GM20431 (cell line): ENCODE results near the gene MOGAT3.

ENCODE experiments used
- in situ Hi-C: fragments of 300-500 bp; cut with MseI, MboI; formaldehyde crosslinking; loops from one replicate; pipeline ENCODE4 v1.15.0; 2020; ENCODE audit warnings: low sequenced_read_pairs; ENCODE audit not compliant: unreplicated experiment

The MOGAT3 gene

GRCh38 chr7:101200862-101201599 lies at the start of gene MOGAT3:
Gene MOGAT3, minus strand, starts transcription at chr7:101201036. Its CDS starts 182 bp downstream, at chr7:101200854.
- in situ Hi-C loops = no loop called here

DNA sequence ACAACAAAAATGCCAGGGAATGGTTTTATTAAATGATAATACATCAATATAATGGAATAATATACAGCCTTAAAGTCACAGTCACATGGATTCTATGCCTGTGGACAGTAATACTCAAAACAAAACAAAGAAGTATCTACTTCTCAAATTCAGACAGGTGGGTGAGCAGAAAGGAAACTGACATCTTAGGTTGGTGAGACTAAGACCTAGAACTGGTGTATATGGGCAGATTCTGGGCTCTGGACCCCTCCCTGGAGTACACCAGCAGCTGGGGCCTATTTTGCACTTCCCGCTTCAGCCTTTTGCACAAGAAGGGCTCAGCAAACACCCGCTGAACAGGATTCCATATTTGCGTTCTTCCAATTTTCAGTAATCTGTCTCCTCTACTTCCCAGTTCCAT lies 49.5 kb upstream of the MOGAT3 start:
- in situ Hi-C loops = no loop called here

- in situ Hi-C loops = no loop called here
Observed at GRCh38 chr7:101248276-101248675, 47.4 kb upstream of the MOGAT3 start.

DNA sequence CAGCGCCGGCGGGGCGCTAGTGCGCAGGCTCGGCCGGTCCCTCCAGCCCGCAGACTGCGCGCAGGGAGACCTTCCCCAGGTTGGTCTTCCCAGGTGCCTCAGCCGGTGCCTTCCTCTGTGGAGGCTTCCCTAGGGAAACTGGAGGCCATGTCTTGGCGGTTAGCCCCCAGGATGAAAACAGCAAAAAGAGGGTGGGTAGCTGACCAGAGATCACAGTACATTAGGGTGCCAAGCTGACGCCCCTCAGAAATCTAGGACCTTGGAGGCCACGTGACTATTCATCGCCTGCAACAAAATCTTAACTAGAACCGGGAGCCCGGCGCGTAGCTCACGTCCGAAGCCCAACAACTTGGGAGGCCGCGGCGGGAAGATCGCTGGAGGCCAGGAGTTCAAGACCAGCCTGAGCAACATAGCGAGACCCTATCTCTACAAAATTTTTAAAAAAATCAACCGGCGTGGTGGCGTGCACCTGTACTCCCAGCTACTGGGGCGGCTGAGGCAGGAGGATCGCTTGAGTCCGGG lies 44.4 kb upstream of the MOGAT3 start:
- in situ Hi-C loops = no loop called here

DNA sequence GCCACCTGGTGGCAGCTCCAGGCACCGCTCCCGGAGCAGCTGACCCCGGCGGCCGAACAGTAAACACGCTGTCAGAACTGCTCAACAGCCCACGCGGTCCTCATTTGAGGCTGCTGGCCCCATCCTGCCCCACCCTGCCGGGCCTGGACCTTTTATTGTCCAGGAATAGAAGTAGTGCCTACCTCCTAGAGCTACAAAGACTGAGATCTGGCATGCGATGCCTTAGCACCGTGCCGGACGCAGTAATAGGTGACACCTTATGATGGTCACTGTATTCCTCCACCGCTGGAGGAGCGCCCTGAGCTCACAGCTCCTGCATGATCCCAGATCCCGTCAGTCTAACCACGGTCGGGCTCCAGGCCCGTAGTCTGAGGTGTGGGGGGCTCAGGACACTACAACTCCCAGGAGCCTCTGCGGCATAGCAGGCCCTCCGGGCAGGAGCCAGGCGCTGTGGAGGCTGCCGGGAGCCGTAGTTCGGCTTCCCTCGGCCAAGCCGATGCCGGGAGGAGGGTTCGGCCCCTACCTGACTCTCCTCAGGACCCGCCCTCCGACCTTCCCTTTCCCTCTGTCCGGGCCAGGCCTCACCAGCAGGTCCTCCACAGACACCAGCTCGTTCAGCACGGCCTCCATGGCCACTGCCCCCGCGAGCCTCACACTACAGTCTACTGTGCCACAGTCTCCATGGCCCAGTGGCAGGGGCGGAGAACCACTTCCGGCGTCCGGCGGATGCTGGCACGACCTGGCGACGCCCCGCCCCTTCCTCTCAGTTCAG lies 43.7 kb upstream of the MOGAT3 start, which contains the start of gene FIS1:
TSS of gene FIS1 (minus strand) at position 707 of the 772 bp plus-strand sequence. CDS start at position 630, 77 bp downstream.
- in situ Hi-C loops = no loop called here

DNA sequence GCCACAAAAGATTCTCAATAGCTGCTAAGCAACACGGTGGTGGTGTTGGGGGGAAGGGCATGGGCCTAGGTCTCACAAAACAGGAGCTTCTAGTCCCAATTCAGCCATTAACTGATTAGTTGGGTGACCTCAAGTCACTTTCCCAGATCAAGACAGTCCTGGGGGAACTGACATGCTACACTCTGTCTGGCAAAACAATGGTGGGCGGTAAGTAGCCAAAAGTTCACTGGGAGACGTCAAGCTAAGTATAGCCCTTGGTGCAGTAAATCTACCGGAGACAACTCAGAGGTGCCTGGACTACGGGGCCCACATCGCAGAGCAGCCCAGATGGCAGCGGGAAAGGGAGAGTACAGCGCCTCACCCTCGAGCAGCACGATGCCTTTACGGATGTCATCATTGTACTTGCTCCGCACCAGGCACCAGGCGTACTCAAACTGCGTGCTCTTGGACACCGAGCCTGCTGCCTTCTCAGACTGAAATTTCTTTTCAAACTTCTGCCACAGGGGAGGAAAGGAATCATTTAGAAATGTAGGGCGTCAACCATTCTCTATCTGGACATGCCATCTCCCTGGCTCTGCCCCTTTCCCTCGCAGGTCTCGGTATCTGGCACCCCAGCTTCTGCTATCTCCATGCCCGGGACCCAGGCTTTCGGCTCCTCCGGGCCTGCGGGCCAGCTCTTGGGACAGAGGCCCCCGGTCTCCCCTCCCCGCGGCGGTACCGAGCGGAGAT lies 43.0 kb upstream of the MOGAT3 start:
- in situ Hi-C loops = no loop called here

DNA sequence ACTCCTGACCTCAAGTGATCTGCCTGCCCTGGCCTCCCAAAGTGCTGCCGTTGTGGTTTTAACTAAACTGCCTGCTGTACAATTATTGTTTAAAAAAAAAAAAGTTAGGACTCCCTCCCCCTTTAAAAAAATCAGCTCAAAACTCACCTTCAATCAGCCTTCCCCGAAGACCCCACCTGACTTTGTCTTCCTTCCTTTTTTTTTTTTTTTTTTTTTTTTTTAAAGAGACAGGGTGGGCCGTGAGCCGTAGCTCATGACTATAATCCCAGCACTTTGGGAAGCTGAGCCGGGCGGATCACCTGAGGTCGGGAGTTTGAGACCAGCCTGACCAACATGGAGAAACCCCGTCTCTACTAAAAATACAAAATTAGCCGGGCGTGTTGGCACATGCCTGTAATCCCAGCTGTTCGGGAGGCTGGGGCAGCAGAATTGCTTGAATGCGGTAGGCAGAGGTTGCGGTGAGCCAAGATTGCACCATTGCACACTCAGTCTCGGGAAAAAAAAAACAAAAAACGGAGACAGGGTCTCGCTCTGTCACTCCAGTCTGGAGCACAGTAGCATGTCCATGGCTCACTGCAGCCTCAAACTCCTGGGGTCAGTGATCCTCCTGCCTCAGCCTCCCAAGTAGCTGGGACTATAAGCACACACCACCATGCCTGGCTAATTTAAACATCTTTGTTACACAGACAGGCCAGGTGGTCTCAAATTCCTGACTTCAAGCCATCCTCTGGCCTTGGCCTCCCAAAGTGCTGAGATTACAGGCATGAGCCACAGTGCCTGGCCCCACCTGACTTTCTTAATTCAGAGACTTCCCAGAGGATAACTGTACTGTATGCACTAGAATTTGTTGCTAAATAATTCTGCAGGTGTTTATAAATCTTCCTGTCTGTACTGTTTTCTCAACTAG lies 40.9 kb upstream of the MOGAT3 start:
- in situ Hi-C loops = no loop called here

GRCh38 chr7:101241015-101241363 lies 40.2 kb upstream of the MOGAT3 start:
- in situ Hi-C loops = no loop called here

DNA sequence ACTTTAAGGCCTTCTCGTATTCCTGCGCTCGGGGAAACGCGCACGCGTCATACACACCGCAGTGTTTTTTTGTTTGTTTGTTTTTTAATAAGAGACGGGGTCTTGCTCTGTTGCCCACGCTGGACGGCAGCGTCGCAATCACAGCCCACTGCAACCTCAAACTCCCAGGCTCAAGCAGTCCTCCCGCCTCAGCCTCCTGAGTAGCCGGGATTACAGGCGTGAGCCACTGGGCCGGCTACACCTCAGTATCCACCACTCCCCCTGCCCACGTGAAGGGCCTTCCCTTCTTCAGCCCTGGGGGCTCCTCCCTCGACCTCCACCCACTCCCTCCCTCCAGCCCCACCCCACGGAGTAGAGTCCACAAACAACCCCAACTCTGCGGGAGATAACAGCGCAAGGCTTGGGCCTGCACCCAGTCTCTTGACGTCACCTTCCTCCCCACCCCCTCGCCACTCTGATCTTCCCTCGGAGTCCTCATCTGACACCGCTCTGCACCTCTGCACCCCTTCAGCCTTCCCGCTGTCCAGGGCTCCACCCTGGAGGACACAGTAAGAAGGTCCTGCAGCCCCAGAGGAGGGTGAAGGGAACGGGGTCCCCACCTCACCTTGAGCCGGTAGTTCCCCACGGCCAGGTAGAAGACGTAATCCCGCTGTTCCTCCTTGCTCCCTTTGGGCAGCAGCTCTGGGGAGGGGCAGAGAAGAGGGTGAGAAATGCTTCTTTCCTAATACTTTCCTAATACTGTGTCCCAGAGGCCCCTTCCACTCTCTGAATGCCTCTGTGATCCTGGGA lies 39.6 kb upstream of the MOGAT3 start:
- in situ Hi-C loops = no loop called here

DNA sequence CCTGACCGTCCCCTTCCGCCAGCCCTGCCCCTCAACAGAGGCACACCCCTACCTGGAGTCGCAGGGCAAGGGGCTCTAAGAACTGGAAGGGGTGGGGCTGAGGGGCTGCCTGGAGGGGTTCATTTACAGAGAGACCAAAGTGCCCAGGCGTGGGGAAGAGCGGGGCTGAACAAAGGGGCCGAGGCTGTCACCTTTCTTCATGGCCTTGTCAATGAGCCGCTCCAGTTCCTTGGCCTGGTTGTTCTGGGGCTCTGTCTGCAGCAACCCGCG lies 39.0 kb upstream of the MOGAT3 start:
- in situ Hi-C loops = no loop called here

DNA sequence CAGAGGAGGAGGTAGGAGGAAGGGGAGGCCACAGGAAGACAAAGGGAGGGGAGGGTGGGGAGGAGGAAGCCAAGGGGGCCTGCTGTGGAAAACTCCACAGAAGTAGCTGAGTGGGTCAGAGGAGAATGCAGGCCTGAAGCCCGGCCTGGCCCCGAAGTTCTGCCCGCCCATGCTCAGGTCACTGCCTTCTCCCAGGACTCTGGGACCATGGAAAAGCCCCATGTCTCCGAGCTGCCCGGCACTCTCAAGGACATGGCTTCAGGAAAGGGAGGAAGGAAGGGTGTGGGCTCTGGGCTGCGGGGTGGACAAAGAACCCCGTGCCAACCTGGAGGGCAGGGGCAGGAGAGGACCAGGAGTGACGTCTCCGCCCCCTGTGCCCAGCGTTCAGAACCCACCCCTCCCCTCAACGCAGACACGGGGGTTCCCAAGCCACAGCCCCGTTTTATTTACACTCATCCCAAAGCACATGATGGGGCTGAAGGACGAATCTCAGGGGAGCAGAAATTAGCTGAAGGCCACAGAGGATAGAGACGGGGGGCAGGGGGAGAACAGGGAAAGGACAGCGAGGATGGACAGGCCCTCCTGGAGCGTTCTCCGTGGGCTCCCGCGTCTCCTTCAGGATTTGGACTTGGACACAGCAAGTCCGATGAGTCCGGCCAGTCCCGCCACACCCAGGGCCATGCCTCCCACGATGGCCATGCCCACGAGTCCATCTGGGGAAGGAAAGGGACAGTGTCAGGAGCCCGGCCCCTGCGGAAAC lies 38.5 kb upstream of the MOGAT3 start:
- in situ Hi-C loops = no loop called here

DNA sequence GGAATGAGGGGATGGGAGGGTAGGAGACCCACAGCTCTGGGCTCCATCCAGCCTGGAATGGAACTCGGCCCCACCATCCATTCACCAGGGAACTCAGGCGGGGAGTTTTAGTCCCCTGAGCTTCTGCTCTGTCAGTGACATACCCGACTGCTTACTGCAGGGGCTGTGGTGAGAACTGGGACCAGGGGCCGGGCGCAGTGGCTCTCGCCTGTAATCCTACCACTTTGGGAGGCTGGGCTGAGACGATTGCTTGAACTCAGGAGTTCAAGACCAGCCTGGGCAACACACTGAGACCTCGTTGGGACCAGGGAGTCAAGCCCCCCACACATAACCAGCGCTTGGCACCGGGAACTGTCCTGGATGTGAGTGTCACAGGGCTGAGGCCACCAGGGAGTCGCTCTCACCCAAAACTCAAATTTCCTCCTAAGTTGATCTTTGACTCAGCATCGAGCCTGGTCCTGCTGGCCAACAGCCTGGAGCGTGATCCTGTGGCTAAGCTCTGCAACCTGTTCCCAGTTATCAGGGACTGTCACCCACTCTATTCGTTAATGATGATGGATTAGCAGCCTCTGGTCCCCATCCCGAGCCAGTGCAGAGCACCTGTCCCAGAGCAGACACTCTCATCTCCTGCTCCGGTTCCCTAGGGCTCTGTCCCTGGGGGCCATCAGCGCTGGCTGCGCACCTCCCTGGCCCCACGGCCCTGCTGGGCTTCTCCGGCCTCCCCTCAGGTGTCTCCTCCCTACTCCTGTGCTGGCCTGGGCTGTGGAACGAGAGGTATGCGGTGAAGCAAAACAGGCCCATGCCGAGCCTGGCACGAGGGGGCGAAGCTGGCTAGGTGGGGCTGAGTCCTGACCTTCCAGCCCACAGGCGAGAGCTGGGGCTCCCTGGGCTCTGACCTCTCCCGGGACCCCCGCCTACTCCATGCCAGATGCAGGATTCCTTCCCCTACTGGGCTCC lies 37.7 kb upstream of the MOGAT3 start:
- in situ Hi-C loops = no loop called here

- in situ Hi-C loops = no loop called here
Observed at GRCh38 chr7:101237206-101238067, 36.6 kb upstream of the MOGAT3 start, which contains the start of gene CLDN15. Gene CLDN15, minus strand, starts transcription at chr7:101237802. Its CDS starts 221 bp downstream, at chr7:101237581.

DNA sequence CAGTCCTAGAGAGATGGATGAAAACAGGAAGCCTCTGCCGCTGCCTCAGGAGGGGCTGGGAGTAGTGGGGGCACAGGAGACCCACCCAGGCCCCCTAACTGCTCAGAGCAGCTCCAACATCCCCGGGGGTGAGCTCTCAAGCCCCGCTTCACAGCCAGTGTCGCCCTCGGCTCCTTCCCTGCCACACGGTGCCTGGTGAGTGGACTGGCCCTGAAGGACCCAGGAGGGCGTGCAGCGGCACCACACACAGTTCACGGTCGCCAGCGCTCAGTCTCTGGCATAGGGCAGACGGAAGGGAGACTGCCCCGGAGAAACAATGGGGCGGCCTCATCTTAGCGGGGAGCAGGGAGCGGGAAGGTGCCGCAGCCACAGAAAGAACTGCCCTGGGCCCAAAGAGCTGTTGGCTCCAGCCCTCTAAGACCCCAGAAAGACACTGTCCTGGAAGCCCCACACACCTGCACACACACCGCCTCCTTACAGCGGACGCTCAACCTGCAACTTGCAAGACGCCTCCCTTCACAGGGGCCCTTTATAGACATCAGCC lies 35.5 kb upstream of the MOGAT3 start:
- in situ Hi-C loops = no loop called here

DNA sequence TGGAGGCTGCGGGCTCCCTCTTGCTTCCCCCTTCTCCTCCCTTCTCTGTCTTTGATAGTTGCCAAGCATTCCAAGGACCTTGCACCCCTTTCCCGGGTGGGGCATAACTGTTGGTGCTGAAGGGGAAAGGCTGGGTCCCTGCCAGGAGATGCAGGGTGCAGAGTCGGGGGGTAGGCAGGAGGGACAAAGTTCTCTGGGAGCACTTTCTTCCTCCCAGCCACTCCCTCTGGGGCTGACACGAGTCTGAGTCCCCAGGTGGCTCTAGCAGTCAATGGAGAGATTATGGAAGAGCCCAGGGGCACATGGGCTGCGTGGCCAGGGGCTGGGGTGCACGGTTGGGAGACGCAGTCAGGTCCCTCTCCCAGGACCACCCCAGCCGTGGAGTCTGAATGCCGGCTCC lies 34.7 kb upstream of the MOGAT3 start:
- in situ Hi-C loops = no loop called here

- in situ Hi-C loops = no loop called here
Observed at GRCh38 chr7:101235050-101235449, 34.2 kb upstream of the MOGAT3 start.
